SK-MEL-5 (cell line): ENCODE measurements around the gene FYB1. TPM values are rescaled to one million over a fixed set of nuclear protein-coding genes. Genes with fewer than 3 reads are reported as not detected.
A peak's percentile ranks its signal among the peaks of the same experiment; 100 is the strongest.

Source experiments
- DNase-seq: peaks from one replicate; pipeline ENCODE4 v3.0.0-alpha.2; 2016; ENCODE audit warnings: low read depth, low spot score
- in situ Hi-C: cut with HindIII; loops from 2 replicates; pipeline ENCODE4 v1.10.0; 2016; ENCODE audit warnings: low sequenced_read_pairs, high pct_unique_total_duplicates, low pct_unique_long_range_greater_than_20kb
- total RNA-seq: library from RNA; depleted of rRNA; stranded (reverse); fragments of >200 nt; shearing (Covaris generic); gene quantifications from 2 replicates; pipeline ENCODE4 v1.2.3, GENCODE V29; 2014

Gene FYB1
- total RNA-seq, 1 experiment from 2014 or later, result 29.1 TPM

DNA sequence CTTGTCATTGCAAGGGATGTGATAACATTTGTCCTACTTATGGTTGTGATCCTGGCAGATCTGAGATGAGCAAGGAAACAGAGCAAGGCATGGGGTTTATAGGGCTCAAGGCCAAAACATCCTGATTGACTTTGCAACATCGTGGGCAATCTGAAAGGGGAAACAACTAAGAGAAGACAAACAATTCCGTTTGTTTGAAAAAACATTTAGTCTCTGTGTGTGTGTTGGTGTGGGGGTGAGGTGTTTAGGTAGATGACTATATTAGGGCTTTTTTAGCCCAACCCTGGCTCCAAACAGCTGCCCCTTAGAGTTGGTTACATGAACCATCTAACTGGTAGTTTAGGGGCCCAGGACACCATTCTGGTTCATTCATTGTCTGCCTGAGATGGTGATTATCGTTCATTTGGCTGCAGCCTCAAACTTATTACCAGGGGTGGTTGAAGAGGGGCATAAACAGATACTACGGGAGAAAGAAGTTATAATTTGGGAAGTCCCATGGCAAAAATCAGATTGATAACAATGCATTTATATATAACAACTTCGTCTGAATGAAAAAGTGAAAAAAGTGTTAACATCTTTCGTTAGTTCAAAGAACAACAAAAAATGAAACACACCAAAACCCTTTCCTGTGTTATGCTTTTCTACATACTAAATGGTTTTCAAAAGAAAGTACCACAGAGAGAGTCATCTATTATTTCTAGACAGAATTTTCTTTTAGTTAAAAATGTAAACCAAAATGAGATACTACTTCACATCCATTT lies 5.7 kb downstream of the FYB1 start:
- DNase-seq, result no peak
- in situ Hi-C loops, result no loop called here

DNA sequence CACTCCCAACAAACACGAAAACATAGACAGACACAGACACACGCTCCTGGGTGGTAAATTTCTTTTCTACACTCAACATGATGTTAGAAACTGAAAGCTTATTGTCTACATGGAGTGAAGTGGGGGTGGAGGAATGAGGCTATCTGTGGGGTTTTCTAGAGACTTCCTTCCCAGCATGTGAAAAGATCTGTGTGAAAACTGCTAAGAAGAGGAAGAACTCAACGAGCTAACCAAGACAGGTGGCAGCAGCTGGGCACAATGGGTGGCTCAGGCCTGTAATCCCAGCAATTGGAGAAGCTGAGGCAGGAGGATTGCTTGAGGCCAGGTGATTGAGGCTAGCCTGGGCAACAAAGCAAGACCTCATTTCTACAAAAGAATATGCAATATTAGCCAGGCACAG lies 7.6 kb downstream of the FYB1 start:
- in situ Hi-C loops, result no loop called here
- DNase-seq, result no peak

DNA sequence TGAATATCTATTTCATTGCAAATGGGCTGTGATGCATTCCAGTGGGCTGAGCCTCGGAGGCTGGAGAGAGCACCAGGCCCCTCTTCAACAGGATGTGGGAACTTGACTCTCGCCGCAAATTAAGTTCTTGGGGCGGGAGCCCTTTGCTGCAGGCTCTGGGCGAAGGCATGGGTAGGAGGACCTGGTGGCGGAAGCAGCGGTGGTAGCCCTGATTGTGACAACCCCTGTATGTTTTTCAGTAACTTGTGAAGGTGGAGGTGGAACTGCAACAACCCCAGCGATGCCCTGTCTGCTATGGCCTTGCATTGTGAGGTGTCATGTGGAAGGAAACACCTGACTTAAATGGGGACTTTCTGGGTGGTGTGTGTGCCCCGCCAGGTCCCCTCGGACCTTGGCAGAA lies 9.4 kb downstream of the FYB1 start:
- in situ Hi-C loops, result no loop called here

DNA sequence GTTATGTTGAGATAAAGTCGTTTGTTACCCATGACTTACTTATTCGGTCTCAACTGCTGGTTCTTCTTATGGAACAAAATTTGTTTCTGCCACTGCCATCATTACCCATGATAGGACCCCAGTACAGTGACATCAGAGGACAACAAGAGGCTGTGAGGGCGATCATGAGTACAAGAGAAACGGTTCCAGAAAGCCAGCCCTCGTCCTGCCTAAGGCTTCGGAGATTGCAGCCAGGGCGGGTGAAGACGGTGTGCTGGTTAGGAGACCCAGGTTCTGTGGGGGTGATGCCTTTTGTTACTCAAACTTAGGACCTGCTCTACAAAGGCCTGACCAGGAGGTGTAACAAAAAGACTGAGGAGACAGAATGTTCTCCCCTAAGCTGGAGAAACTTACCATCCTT lies 10.9 kb downstream of the FYB1 start:
- no peak for DNase-seq
- in situ Hi-C loops, result no loop called here

More for the DNA sequence above, 9.4 kb downstream of the FYB1 start:
- no peak for DNase-seq

DNA sequence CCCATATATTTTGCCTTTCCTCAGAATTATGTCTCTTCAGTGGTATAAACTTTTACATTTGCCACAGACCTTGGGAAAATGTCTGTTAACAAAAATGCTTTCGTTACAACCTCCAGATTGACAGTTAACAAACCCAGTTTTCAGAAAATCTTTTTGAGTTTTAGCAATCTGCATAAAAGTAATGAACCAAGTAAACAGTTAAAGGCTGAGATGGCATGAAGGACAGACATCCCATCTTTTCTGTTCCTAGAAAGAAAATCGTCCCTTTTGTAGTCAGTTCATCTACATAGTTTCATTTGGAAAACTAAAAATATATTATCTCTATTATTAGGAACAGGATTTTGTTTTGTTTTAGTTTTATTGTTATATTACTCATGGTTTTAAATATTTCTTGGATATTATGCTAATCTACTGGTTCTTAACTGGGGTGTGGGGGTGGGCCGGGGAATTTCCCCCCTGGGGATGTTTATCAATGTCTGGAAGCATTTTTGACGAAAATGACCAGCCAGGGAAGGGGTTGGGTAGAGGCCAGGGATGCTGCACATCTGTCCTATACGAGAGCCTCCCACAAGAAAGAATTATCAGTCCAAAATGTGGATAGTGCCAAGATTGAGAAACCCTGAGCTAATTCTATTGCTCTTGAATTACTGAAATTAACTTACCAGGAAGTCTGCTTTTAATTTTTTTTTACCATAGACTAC lies 11.9 kb downstream of the FYB1 start:
- no peak for DNase-seq
- in situ Hi-C loops, result no loop called here

DNA sequence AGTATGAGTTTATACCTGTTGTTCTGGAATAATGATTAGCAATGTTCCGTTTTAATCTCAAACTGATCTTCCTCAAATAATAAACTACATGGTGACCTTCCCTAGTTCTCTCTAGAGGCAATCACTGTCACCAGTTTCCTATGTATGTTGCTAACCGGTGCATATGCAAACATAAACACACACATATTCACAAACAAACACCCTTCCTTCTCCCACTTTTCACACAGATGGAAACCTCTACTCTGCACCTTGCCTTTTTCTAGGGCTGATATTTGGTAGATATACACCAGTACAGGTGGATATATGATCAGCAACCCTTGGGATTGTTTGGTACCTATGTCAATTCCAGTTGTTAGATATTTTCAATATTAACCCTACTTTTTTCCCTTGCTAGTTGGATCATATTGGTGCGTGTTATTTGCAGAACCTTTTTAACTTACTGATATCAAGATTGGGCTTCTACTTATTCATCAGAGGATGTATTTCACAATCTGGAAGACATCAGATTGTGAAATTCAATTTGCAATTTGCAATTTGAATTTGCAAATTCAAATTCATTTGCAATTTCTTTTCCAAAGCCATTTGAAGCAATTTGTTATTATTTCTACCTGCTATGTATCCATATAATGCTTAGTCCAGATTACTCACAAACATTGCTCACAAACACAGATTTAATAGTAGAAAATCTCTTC lies 12.6 kb downstream of the FYB1 start:
- no peak for DNase-seq
- in situ Hi-C loops, result no loop called here

DNA sequence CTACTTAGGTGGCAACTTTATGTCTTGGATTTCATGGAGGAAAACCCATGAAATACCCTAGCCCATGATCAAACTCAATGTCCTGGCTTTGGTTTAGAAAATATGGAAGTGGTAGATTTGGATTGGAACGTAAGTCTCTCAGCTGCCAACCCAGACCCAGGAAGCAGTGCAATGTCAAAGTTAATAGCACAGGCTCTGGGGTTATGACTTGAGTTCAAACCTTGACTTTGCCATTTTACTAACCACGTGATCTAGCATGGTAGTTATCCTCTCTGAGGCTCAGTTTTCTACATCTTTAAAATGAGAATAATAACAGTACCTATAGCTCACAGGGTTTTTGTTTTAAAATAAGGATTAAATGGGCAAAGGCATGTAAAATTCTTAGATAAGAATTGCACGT lies 13.8 kb downstream of the FYB1 start:
- in situ Hi-C loops, result no loop called here
- no peak for DNase-seq

DNA sequence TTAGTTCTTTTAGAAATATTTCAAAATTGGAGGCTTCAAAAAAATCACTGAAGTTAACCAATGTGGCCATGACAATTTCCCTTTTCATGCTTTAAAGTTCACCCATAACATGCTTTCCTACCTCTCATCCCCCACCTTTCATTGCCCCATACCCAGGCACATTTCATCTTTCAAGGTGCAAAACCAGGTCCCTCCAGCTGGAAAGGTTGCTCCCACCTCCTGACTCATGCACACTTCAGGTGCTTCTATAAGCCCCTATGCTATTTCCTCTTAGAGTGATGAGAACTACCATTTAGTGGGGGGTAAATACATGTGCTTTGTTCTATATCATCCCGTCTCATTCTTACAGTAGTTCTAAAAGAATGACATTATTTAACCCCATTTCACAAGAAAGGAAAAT lies 15.4 kb downstream of the FYB1 start:
- DNase-seq, result no peak
- in situ Hi-C loops, result no loop called here

DNA sequence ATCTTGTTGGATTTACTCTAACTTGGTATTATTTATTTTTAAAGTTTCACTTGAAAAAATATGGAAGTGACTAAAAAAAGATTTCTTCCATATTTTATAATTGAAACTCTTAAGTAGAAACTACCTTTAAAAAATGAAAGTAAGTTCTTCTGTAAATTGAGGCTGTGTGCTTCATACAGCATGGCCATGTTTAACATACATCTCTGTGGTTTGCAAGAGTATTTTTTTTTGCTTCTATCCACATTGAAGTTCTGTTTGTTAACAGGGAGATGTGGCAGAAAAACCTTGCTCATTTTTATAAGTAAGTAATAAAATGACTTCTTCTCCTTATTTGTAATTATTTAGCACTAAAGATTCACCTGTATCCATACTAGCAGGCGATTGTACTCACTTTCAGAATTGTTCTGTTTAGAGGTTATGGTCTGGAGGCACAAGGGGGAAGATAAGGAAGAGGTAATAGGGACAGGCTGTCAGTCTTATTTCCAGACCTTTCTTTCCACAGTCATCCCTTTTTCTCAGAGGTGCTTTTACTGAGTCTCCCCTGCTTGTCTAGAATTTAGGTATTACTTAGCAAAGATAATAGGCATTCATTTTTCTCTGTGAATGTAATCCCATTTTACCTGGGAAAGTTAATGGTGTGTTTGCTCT lies 16.0 kb downstream of the FYB1 start:
- DNase-seq, result no peak
- in situ Hi-C loops, result no loop called here

DNA sequence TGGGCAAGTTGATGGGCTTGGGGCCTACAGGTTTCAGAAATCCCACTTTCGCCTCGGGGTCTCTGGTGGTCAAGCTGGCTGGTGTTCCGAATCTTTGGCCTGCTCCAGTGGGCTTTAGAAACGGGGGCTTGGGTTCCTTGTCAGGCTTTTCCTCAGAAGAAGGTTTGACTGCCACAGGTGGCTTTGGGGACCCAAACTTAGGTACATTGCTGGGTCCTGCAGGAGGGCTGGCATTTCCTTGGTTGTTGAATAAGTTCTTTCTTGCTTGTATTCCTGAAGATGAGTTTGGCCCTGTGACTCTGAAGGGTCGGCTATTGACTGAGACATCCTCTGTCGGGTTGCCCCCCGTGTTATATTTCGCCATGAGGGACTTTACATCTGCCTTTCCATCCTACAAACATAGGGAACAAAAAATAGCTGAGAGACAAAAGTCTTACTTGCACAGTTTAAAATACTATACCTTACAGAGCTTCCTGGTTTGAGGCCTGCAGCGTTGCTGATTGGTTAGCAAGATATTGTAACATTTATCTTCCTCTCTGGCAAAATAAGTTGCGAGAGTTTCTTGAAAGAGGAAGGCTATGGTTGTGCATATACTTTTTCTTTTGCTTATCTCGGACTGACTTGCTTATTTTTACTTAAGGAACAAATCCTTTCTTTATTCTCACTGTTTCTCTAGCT lies 16.6 kb downstream of the FYB1 start:
- DNase-seq, result no peak
- in situ Hi-C loops, result no loop called here

DNA sequence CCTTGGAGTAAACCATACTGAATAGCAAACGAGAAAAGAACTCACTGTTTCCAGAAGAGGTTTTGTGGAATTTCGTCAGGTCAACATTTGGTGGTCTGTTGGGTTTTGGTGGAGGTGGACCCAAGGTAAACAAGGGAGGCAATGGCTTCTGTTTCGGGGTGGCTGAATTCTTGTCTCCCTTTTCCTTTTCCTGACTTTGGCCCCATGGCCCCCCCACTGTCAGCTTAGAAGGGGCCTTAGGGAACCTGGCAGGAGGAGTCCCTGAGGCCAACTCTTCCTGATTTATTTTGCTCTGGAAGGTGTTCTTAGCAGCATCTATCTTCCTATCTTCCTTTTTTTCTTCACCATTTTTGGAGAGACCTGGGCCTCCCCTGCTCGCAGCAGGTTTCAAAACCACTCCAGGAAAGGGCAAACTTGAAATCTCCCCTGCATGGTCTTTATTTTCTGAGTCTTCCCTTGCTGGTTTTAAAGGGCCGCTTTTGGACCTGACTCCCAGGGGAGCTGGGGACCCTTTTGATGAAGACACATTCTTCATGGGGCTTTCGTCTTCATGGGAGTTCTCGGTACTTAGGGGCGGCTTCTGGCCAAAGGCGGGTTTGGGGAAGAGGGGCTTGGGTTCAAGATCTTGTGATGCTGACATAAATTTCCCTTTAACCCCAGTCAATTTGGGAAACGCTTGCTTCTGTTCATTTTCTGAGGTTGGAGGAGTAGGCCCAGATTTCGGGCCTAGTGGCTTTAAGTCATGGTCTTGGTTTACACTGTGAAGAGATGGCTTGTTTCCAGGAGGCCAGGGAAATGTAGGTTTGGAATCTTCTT lies 17.4 kb downstream of the FYB1 start:
- DNase-seq, result no peak
- in situ Hi-C loops, result no loop called here

DNA sequence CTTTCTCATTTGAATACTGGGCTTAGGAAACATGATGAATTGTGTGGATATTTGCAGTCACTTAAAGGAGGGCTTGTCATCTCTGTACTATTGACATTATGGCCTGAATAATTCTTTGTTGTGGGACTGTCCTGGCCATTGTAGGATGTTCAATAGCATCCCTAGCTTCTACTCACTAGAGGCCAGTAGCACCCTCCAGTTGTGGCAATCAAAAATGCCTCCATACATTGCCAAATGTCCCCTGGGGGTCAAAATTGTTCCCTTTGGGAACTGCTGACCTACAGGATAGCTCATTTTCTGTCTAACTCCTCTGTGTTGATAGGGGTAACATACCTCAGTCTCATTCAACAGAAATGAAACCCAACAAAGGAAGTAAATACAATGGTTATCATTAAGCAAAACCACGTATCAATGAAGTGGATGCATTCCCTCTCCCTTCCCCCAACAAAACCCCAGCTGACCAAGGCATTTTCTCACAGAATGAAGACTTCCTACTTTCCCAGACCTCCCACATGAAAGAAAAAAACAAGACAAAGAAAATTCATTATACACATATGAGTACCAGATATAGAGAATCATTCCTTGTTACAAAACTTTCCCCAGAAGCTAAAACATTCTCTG lies 18.1 kb downstream of the FYB1 start:
- in situ Hi-C loops, result no loop called here
- peak; percentile 76 for DNase-seq

DNA sequence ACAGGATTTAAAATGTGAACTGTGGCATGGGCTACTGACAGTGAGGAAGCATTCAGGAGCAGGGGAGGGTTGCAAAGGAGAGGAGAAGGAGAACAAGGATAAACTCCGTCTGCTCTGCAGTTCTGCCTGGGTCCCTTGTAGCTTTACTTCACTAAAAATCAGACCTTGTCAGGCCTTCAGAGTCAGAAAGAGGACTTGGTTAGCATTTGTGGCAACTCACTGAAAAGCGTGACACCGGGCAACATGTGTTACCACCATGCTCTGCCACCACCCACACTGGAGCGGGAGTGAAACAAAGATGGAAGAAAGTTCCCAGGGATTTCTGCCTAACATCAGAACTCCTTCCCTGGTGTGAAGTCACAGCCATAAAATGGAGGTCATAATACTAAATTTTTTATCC lies 19.3 kb downstream of the FYB1 start:
- in situ Hi-C loops, result no loop called here
- no peak for DNase-seq

DNA sequence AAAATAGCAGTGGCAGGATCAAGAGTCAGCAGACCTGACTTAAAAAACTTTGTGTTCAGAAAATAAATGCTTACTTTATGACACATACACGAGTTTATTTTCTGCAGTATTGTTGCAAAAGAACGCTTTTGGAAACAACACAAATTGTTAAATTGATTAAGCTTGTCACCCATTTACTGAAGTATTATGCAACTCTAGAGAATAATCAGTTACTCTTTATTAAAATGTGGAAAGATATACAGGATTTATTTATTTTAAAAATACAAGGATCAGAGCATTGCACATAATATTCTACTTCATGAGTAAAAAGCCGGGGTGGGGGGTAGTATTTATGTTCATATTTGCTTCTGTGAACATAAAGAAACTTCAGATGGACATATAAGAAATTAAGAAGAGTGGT lies 20.0 kb downstream of the FYB1 start:
- in situ Hi-C loops, result no loop called here
- no peak for DNase-seq

DNA sequence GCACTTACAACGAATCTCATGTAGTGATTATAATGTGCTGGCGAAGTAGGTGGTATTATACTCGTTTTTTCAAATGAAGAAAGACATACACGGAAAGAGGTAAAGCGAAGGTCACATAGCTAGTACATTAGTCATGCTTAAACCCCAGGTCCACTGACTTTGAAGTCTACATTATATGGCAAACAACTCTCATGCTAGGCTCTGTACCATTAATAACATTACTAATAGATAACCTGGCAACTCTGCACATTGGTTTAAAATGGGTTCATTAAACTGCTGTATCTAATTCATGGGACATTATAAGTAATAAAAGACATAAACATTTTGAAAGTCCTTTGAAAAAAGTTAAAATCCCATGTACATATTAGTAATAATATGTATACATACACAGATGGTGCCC lies 21.2 kb downstream of the FYB1 start:
- DNase-seq, result peak; percentile 34

DNA sequence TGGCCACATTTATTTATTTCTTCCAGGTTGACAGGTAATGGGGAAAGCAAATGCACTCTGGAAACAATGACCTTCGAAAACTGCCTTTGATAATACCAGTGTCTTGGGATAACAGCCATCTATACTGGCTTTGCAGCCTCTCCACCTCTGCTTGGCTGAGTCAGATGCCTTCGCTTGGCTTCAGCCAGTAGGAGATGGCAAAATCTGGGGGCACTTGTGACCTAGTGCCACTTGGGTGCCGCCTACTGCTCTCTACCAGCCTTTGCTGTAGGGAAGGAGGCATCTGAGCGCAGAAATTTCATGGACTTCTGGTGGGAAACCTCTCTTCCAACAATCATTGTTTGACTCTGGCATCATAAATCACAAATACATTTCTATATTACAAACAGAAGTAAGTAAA lies 21.8 kb downstream of the FYB1 start:
- in situ Hi-C loops, result no loop called here

More for the DNA sequence above, 21.2 kb downstream of the FYB1 start:
- in situ Hi-C loops, result no loop called here

More for the DNA sequence above, 21.8 kb downstream of the FYB1 start:
- DNase-seq, result peak; percentile 68
